HG03378 (cell line): ENCODE results near the gene SEPTIN6.

Experiments used
- ATAC-seq: cut with Tn5 transposase; IDR thresholded peaks from one replicate; pipeline ENCODE4 v1.9.1; 2021; ENCODE audit warnings: mild to moderate bottlenecking, moderate library complexity; ENCODE audit not compliant: unreplicated experiment

Gene SEPTIN6

GRCh38 chrX:119693040-119693995 lies at the start of gene SEPTIN6:
Gene SEPTIN6, minus strand, starts transcription at chrX:119693168. Its CDS starts 63 bp downstream, at chrX:119693105.
- ATAC-seq: peak; percentile 54

- ATAC-seq: no peak
Observed at GRCh38 chrX:119738742-119739141, 45.8 kb upstream of the SEPTIN6 start.

- ATAC-seq: no peak
Observed at GRCh38 chrX:119736206-119736764, 43.3 kb upstream of the SEPTIN6 start.

GRCh38 chrX:119735467-119735866 lies 42.5 kb upstream of the SEPTIN6 start:
- ATAC-seq: no peak

GRCh38 chrX:119734897-119735339 lies 42.0 kb upstream of the SEPTIN6 start:
- ATAC-seq: no peak

GRCh38 chrX:119729408-119730201 lies 36.6 kb upstream of the SEPTIN6 start:
- ATAC-seq: peak; percentile 65

GRCh38 chrX:119728487-119728886 lies 35.5 kb upstream of the SEPTIN6 start:
- ATAC-seq: no peak

DNA sequence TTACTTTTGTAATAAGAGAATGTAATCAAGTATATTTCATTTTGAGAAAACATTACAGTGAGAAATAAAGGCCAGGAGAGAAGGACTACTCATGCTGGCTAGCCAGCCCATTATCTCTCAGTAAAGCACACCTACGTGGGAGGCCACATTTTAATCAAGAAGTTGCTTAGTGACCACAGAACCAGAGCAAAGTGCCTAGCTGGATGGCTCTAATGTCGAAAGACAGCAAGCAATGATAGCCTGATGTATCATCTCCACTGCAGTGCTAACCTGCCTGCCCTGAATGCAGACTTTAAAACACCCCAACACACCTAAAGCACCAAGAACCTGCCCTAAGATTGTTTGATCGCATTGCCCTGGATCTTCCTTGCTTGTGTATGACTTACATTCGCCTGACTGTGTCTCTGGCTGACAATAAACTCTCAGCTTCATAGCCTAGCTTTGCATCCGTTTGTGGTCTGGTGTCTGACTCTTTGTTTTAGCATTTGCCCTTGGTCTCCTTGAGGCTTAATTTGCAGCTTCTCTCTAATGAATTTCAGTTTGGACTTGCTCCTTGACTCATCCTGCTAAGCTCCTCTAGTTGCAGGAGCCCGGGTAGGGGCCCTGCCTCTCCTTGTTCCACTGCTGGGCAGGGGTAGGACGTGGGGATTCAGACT lies 34.1 kb upstream of the SEPTIN6 start:
- no peak for ATAC-seq

- ATAC-seq: no peak
Observed at GRCh38 chrX:119721926-119722325, 29.0 kb upstream of the SEPTIN6 start.

- ATAC-seq: no peak
Observed at GRCh38 chrX:119721487-119721886, 28.5 kb upstream of the SEPTIN6 start.

GRCh38 chrX:119709630-119710029 lies 16.7 kb upstream of the SEPTIN6 start:
- no peak for ATAC-seq

DNA sequence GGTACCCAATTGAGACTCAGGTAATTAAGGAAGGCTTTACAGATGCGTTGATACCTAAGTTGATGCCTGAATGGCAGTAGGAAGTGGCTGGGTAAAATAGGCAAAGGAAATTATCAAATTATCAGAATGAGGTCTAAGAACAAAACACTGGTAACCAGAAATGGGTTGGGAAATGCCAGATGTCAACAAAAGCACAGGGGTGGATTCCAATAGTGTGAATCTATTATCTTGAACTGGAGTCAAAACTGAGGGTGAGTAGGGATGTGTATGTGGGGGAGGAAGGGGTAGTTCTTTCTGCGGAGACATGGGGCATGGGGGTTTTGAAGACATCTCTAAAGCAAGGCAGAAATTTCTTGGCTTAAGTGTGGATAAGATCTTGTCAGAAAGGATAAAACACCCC lies 16.0 kb upstream of the SEPTIN6 start:
- no peak for ATAC-seq

DNA sequence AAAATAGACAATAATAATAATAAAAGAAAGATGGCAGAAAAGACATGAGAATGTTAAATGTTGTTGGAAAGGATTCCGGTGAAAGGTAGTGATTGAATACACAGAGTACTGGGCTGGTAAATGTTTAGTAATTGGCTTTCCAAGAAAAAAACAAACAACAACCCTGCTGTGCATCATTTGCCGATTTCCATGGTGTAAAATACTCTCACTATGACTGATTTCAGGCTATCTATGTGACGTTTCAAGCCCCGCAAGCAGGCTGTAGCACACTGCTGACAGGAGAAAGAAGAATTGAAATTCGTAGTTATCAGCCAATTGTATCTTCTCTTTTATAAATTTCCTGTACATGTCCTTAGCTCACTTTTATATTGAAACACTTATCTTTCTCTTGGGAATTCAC lies 13.6 kb upstream of the SEPTIN6 start:
- peak; percentile 81 for ATAC-seq

- no peak for ATAC-seq
Observed at GRCh38 chrX:119698845-119699244, 5.9 kb upstream of the SEPTIN6 start.

DNA sequence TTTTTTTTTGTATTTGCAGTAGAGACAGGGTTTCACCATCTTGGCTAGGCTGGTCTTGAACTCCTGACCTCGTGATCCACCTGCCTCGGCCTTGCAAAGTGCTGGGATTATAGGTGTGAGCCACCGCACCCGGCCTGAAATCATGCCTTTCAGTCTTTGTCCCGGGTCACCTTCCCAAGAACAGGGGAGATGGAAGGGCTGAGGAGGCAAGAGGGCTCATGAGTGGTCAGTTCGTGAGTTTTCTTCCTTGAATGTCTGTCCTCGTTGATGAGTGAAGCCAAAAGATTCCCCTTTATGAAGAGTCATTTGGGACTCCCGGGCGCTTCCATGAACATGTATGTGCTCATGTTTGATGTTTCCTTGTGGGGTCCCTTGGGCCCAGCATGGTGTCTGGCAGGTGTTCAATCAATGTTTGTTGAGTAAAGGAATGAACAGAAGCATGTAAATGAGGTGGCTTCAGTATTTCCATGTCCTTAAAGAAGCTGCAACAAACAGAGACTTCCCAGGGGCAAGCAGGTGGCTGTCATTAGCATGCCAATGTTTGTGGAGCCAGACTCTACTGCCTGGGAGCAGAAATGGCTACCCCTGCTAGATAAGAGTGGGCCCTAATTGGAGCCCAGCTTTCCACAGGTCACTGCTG lies 3.4 kb upstream of the SEPTIN6 start:
- ATAC-seq: no peak

- ATAC-seq: no peak
Observed at GRCh38 chrX:119695535-119696050, 2.6 kb upstream of the SEPTIN6 start.

GRCh38 chrX:119694601-119695534 lies 1.9 kb upstream of the SEPTIN6 start:
- no peak for ATAC-seq

DNA sequence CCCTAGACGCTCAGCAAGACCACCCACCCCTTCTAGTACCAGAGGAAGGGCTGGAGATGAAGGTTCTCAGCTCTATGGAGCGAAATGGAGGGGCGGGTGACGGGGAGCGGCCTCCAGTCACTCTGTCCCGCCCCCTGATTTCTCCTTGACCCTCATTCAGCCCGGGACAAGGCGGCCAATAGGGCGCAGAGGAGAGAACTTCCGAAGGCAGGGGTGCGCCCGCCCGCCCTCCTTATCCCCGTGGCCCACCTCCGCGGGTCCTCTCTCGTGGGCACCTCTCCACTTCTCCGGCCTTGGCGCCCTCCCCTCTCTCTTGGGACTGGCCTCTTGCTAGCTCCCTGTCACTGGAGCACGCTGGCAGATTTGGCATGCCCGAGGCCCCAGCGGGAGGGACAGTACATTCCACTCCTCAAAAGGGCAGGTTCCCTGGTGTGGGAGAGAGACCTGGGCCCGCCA lies 1.1 kb upstream of the SEPTIN6 start:
- no peak for ATAC-seq
